Measurements from ENCODE around the gene SERTAD1.
"Not testable (repeated sequence)": the region's sequence is repeated elsewhere in the genome, so short reads cannot be mapped to it uniquely, and the experiment has no call there.

SERTAD1 gene

GRCh38 chr19:40449506-40449905, 23.7 kb upstream of the SERTAD1 start:
- DNase-seq = no peak

DNA sequence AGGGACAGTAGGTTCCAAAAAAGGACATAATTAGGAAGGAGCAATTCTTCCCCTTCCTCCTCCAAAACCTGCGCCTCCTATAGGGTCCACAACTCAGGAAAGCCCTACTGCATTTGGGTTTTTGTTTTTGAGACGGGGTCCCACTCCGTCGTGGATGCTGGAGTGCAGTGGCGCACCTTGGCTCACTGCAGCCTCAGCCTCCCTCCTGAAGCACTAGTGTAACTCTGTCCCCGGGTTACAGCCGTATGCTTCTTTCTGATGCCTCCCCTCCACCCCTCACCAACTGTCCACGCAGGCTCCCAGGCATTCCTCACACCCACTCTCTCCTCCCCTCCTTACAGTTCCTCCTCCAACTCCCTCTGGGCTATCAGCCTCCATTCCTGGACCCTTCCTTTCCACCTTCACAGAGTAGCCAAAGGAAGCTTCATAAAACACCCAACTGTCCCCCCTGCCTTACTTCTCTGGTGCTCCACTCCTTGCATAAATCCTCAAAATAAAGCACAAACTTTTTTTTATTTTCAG, 20.5 kb upstream of the SERTAD1 start:
- DNase-seq = no peak

DNA sequence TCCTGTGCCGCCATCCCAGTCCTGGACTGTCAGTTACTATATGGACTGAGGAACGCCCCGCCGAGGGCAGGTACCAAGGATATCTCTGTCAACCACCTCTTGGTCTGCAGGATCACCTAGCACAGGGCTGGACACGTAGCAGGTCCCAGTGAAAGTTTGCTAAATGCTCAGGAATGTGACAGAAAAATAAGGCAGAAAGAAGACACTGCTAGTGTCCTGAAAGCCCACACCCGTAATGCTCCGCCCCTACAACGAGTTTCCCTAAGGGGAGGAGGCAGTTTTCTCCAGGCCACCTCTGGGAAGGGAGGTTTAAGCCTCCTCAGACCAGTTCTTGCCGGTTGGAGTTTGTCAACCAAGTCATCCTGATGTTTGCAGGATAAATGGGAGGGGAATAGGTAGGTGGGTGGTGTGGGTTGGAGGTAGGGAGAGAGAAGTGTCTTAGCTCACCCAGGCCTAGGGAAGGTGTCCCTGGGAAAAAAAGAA, 20.0 kb upstream of the SERTAD1 start:
- DNase-seq = no peak

- DNase-seq = peak; percentile 90
These were observed 19.1 kb upstream of the SERTAD1 start for GRCh38 chr19:40444825-40445312.

- peak; percentile 66 for DNase-seq
These were observed 18.4 kb upstream of the SERTAD1 start, which contains the start of gene SERTAD3 for GRCh38 chr19:40444000-40444824. TSS of gene SERTAD3 (minus strand) at chr19:40444335. CDS start at chr19:40442080, 2,255 bp downstream.

- DNase-seq = peak; percentile 98
These were observed 17.6 kb upstream of the SERTAD1 start for GRCh38 chr19:40443131-40443999.

DNA sequence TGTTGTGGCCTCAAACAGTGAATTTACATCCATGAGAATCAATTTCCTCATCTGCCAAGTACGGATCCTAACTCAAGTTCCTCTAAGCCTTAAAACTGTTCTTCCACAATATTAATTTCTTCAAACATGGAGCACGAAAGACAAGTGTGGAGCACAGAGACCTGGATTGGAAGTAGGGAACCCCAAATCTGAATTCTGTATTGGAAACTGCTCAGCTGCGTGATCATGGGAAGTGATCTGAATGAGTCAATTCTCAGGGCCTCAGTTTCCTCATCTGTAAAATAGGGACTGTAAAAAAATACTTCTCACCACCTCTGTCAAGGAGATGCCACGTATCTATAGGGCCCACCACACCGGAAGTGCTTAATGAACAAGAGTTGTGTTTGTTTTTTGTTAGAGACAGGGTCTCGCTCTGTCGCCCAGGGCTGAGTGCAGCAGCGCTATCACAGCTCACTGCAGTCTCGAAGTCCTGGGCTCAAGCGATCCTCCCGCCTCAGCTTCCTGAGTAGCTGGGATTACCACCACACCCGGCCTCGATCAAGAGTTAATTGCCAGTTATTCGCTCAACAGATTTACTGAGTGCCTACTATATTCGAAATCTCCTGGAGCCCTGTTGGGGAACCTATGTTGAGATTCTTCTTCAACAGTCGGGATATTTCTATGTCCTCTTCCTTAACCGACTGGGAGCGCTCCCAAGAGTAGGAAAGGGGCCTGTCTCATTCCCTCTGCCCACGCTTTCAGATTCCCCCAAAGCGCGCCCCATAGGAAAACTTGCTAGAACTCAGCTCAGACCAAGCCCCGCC, 16.7 kb upstream of the SERTAD1 start:
- no peak for DNase-seq

- DNase-seq = no peak
These were observed 16.0 kb upstream of the SERTAD1 start for GRCh38 chr19:40441719-40442253.

GRCh38 chr19:40438284-40438683, 12.5 kb upstream of the SERTAD1 start:
- DNase-seq = no peak

DNA sequence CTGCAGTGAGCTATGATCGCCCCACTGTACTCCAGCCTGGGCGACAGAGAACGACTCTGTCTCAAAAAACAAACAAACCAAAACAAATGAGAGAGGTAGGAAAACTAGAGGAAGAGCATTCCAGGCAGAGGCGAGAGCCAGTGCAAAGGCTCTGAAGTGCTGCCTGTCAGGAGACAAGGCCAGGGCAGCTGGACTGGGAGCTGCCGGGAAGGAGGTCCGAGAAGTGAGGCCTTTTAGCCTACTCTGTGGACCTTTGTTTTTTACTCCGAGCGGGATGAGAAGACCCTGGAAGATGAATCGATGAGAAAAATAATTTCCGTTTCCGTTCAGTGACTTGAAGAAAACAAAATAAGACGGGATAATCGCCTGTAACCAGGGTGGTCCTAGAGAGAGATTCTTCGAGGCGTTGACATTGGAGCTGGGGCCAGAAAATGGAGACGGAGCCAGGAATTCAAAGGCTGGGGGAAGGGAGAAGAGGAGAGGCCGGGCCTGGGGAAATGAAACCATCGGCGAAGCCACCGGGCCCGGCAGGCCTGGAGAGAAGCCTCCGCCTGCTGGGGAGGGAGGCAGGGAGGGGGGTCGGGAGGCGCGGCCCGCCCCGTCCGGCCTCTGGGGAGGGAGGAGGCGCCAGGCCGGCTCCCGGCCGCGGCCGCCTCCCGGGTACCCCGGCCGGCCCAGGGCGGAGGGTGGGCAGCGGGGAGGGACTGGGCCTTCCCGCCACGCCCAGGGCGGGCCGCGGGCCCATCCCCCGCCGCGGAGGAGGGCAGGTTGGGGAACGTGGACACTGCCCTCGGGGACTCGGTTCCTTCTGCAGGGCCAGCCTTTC, 7.8 kb upstream of the SERTAD1 start:
- DNase-seq = no peak

DNA sequence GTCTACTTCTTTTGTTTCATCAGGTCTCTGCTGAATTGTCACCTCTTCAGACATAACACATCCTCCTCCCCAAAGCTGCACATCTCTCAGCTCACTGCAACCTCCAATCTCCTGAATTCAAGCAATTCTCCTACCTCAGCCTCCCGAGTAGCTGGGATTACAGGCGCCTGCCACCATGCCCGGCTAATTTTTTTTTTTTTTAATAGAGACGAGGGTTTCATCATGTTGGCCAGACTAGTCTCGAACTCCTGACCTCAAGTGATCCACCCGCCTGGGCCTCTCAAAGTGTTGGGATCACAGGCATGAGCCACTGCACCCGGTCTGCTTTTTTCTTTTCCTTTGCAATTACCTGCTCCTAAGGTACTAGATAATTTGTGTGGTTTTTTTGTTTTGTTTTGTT, 7.0 kb upstream of the SERTAD1 start:
- DNase-seq = not testable (repeated sequence)

DNA sequence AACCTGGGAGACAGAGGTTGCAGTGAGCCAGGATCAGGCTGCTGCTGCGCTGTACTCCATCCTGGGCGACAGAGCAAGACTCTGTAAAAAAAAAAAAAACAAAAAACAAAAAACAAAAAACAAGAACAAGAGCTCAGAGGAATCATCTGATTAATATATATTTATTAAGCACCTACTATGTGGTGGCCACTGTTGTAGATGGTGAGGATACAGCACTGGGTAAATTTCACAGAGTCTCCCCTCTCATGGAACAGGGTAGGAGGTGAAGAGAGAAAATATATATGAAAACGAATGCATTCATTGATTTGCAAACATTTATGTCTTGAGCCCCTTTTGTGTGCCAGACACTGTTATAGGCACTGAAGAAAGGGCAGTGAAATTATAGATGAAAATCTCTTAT, 5.9 kb upstream of the SERTAD1 start:
- no peak for DNase-seq

DNA sequence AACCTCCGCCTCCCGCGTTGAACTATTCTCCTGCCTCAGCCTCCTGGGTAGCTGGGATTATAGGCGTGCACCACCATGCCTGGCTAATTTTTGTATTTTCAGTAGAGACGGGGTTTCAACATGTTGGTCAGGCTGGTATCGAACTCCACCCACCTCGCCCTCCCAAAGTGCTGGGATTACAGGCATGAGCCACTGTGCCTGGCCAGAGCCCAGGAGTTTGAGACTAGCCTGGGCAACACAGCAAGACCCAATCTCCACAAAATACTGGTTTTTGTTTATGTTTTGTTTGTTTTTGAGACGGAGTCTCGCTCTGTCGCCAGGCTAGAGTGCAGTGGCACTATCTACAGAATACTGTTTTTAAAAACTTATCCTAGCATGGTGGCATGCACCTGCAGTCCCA, 4.5 kb upstream of the SERTAD1 start:
- not testable (repeated sequence) for DNase-seq

DNA sequence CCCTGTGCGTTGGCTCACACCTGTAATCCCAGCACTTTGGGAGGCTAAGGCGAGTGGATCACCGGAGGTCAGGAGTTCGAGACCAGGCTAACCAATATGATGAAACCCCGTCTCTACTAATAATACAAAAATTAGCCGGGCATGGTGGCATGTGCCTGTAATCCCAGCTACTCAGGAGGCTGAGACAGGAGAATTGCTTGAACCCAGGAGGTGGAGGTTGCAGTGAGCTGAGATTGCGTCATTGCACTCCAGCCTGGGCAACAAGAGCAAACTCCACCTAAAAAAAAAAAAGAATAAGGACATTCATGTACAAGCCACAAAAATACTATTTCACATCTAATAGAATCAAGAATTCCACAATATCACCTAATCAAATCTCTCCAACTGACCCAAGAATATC, 2.4 kb upstream of the SERTAD1 start:
- DNase-seq = not testable (repeated sequence)

DNA sequence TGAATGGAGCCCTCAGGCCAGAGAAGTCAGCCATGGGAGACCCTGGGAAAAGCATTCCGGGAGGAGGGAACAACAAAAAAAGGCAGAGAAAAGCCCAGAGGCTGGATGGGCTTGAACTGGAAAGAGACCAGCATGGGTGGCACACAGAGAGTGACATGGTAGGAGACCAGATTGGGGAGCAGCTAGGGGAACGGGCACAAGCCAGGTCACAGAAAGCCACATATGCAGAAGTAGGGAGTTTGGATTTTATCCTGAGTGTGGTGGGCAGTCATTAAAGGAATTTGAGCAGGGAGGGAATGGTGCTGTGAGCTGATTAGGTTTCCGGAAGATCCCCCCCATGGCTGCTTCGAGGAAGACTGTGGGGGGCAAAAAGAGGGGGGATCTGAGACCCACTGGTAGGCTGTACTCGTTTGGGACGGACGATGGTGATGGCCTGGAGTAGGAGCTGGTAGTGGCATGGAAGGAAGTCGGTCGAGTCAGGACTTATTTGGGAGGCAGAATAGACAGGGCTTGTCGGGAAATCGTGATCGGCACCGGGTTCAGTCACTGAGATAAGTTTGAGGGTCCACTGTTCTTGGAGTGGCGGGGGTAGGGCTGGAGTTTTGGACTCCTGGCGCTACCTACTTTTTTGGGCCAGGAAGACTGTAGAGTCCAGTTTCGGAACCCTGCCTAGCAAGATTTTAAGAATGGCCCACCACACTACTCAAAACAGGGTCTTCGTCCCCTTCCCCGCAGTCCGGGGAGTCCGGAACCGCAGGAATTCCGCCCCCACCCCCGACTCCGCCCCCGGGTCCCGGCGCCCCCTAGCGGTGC, 949 bp downstream of the SERTAD1 start:
- DNase-seq = no peak

DNA sequence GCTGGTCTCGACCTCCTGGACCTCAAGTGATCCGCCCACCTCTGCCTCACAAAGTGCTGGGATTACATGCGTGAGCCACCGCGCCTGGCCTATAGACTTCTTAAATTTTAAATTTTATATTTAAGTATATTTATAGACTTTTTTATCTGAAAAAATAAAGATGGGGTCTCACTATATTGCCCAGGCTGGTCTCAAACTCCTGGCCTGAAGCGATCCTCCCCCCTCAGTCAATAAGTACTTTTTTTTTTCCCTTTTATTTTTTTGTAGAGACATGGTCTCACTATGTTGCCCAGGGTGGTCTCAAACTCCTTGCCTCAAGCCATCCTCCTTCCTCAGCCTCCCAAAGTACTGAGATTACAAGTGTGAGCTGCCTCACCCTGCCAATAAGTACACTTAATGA, 1.9 kb downstream of the SERTAD1 start:
- DNase-seq = no peak

GRCh38 chr19:40422748-40423566, 2.8 kb downstream of the SERTAD1 start:
- no peak for DNase-seq

GRCh38 chr19:40421993-40422747, 3.6 kb downstream of the SERTAD1 start:
- DNase-seq = no peak

All from NCI-H524 treated with DMSO at 0.1 percent for 48 hours (cell line).